Breast epithelium (tissue), 4 donors: ENCODE results near the gene ABHD16B. TPM values are rescaled to one million over a fixed set of nuclear protein-coding genes. Genes with fewer than 3 reads are reported as not detected.
"Not testable (repeated sequence)": the region's sequence is repeated elsewhere in the genome, so short reads cannot be mapped to it uniquely, and the experiment has no call there.

Source experiments
- DNase-seq, 2 donors: peaks; one replicate each; pipeline ENCODE4 v3.0.0-alpha.2; 2019; ENCODE audit warnings: low spot score in 2 of 2
- H3K27ac ChIP-seq, 2 donors: fragments of 200-600 bp; sonication (generic) in 1 of 2; one replicate each; pipeline ENCODE4 v1.5.1; 2016 to 2019; ENCODE audit warnings: mild to moderate bottlenecking in 1 of 2
- H3K27me3 ChIP-seq, 2 donors: fragments of 200-600 bp; sonication (generic) in 1 of 2; one replicate each; pipeline versions ENCODE4 v1.5.1 to v1.6.0; 2017 to 2019; ENCODE audit warnings: control low read depth in 1 of 2, mild to moderate bottlenecking in 1 of 2
- H3K36me3 ChIP-seq: fragments of 200-600 bp; one replicate; pipeline ENCODE4 v1.5.1; 2019
- H3K4me1 ChIP-seq, 2 donors: fragments of 200-600 bp; sonication (generic); one replicate each; pipeline ENCODE4 v1.5.1; 2016 to 2019; ENCODE audit warnings: control low read depth in 1 of 2
- H3K4me3 ChIP-seq, 3 donors: fragments of 200-600 bp; sonication (generic); 1 replicate in 2 of 3; 2 replicates in 1 of 3; pipeline ENCODE4 v1.5.1; 2016 to 2019; ENCODE audit warnings: mild to moderate bottlenecking in 3 of 3, moderate library complexity in 2 of 3
- H3K9me3 ChIP-seq, 2 donors: fragments of 200-600 bp; sonication (generic) in 1 of 2; one replicate each; pipeline ENCODE4 v1.5.1; 2016 to 2019; ENCODE audit warnings: control low read depth in 1 of 2
- CTCF ChIP-seq, 3 donors: fragments of 450-650 bp; IDR thresholded peaks; one replicate each; pipeline ENCODE4 v1.5.1; 2016 to 2017; ENCODE audit warnings: antibody characterized with exemption in 3 of 3, mild to moderate bottlenecking in 3 of 3, moderate library complexity in 3 of 3
- POLR2A ChIP-seq: fragments of 450-650 bp; IDR thresholded peaks from one replicate; pipeline ENCODE4 v1.6.1; 2016; ENCODE audit warnings: antibody characterized with exemption, mild to moderate bottlenecking, moderate library complexity
- POLR2AphosphoS5 ChIP-seq, 3 donors: sonication (generic); formaldehyde crosslinking; IDR thresholded peaks; one replicate each; pipeline ENCODE4 v1.6.1; 2017; ENCODE audit warnings: antibody characterized with exemption in 3 of 3
- intact Hi-C: fragments of 100-400 bp; cut with DNase I; formaldehyde crosslinking; loops from one replicate; pipeline ENCODE4 v1.15.1; 2023; ENCODE audit warnings: low total_unique reads
- total RNA-seq, 3 donors: library from RNA; depleted of rRNA; stranded (reverse); fragments of >200 nt; gene quantifications; one replicate each; pipeline ENCODE4 v1.1.0, GENCODE V29; 2016

Gene ABHD16B
- total RNA-seq, 3 donors from 2014 or later = not detected

GRCh38 chr20:63863021-63863797, 1.9 kb downstream of the ABHD16B start:
- DNase-seq = no peak
- H3K36me3 ChIP-seq = no peaks in the 10 kb centered on the region
- peaks cover 5 to 20% of the 10 kb centered on the region in 2 donors for H3K4me1 ChIP-seq
- H3K4me3 ChIP-seq = peak overlapping the region; percentile 88 to 98 (median 95)
- no peaks in the 10 kb centered on the region for H3K27me3 ChIP-seq
- H3K27ac ChIP-seq = peak overlapping the region; percentile 95 to 97
- intact Hi-C loops = no loop called here
- TF ChIP-seq CTCF (IDR thresholded peaks at IDR 0.05) (no peak), POLR2A (no peak), POLR2AphosphoS5 (IDR thresholded peaks at IDR 0.05) (no peak)
- H3K9me3 ChIP-seq = no peaks in the 10 kb centered on the region

- H3K27me3 ChIP-seq = no peaks in the 10 kb centered on the region
- peak; percentile 77 to 90 for DNase-seq
- H3K9me3 ChIP-seq = no peaks in the 10 kb centered on the region
- no peaks in the 10 kb centered on the region for H3K36me3 ChIP-seq
- peak overlapping the region; percentile 88 to 98 (median 95) for H3K4me3 ChIP-seq
- H3K4me1 ChIP-seq = peaks cover 5 to 12% of the 10 kb centered on the region in 2 donors
- peak overlapping the region; percentile 95 to 97 for H3K27ac ChIP-seq
- intact Hi-C loops = no loop called here
- TF ChIP-seq CTCF (IDR thresholded peaks at IDR 0.05) = peak in 2 of 3 donors; percentile 35 to 49
- TF ChIP-seq POLR2A = no peak
- TF ChIP-seq POLR2AphosphoS5 (IDR thresholded peaks at IDR 0.05) = peak; percentile 73 to 85 (median 76)
These were observed 2.7 kb downstream of the ABHD16B start for GRCh38 chr20:63863798-63864544.

- Histone ChIP-seq H3K4me3 (peak overlapping the region; percentile 88 to 98 (median 95)), H3K4me1 (peaks cover 5 to 12% of the 10 kb centered on the region in 2 donors), H3K27me3 (no peaks in the 10 kb centered on the region), H3K27ac (peak overlapping the region; percentile 95 to 97), H3K9me3 (no peaks in the 10 kb centered on the region), H3K36me3 (no peaks in the 10 kb centered on the region)
- DNase-seq = no peak
- intact Hi-C loops = no loop called here
- TF ChIP-seq CTCF (IDR thresholded peaks at IDR 0.05) (no peak), POLR2AphosphoS5 (IDR thresholded peaks at IDR 0.05) (no peak), POLR2A (no peak)
These were observed 3.3 kb downstream of the ABHD16B start for GRCh38 chr20:63864545-63864977.

- peak within 1 kb of the TSS; percentile 95 to 97 for H3K27ac ChIP-seq
- peaks cover 5 to 12% of the 10 kb centered on the region in 2 donors for H3K4me1 ChIP-seq
- intact Hi-C loops = no loop called here
- no peaks in the 10 kb centered on the region for H3K36me3 ChIP-seq
- peak; percentile 99 to 100 for DNase-seq
- peak within 1 kb of the TSS; percentile 88 to 98 (median 95) for H3K4me3 ChIP-seq
- H3K9me3 ChIP-seq = no peaks in the 10 kb centered on the region
- TF ChIP-seq POLR2A (peak; percentile 80), POLR2AphosphoS5 (IDR thresholded peaks at IDR 0.05) (peak; percentile 84 to 96 (median 93)), CTCF (IDR thresholded peaks at IDR 0.05) (no peak)
- no peaks in the 10 kb centered on the region for H3K27me3 ChIP-seq
These were observed 3.8 kb downstream of the ABHD16B start, which contains the start of gene TPD52L2 for GRCh38 chr20:63864978-63865640. Gene TPD52L2, plus strand, starts transcription at chr20:63865270. Its CDS starts 96 bp downstream, at chr20:63865366.

- H3K9me3 ChIP-seq, H3K4me3 ChIP-seq, H3K36me3 ChIP-seq, H3K27me3 ChIP-seq, intact Hi-C loops, H3K27ac ChIP-seq, DNase-seq: not testable (repeated sequence)
- peaks cover 5 to 12% of the 10 kb centered on the region in 2 donors for H3K4me1 ChIP-seq
These were observed 5.7 kb downstream of the ABHD16B start for GRCh38 chr20:63867042-63867441.
